B cell (primary cell): ENCODE data around the gene RAPGEF1. TPM values are rescaled to one million over a fixed set of nuclear protein-coding genes. Genes with fewer than 3 reads are reported as not detected.

Source experiments
- ATAC-seq: fragments of 200-7000 bp; cut with Tn5 transposase; one replicate; pipeline ENCODE4 v1.10.0; 2021; ENCODE audit warnings: low read depth, mild to moderate bottlenecking, moderate number of reproducible peaks, moderate library complexity
- CTCF ChIA-PET: fragments of 350-600 bp; sonication (Branson Sonifier 250); formaldehyde crosslinking; loops from one replicate; lab custom pipeline; 2021; ENCODE audit warnings: antibody characterized with exemption, inconsistent platforms; lab: Charles Lee
- POLR2A ChIA-PET: fragments of 350-600 bp; sonication (Branson Sonifier 250); formaldehyde crosslinking; loops from one replicate; lab custom pipeline; 2021; ENCODE audit warnings: antibody characterized with exemption; lab: Charles Lee
- DNase-seq: peaks from one replicate; pipeline ENCODE4 v3.0.0; 2013
- H2AFZ ChIP-seq: 2 replicates; pipeline ENCODE4 v1.6.1; 2012; ENCODE audit warnings: mild to moderate bottlenecking, low read depth, low read length; ENCODE audit not compliant: insufficient read depth, poor library complexity, severe bottlenecking
- H3K27ac ChIP-seq, 2 donors: 1 replicate in 1 of 2; 2 replicates in 1 of 2; pipeline ENCODE4 v1.5.1; 2012 to 2013; ENCODE audit warnings: low read length in 2 of 2, mild to moderate bottlenecking in 2 of 2, moderate library complexity in 1 of 2
- H3K27me3 ChIP-seq, 4 experiments: fragments of 200-600 bp in 1 of 4; sonication (generic) in 1 of 4; replicated peaks in 1 of 4; 1 replicate in 2 of 4; 2 replicates in 2 of 4; pipeline versions ENCODE4 v1.6.1 to v1.7.0; 2013 to 2016; ENCODE audit warnings: low read length in 3 of 4, mild to moderate bottlenecking in 2 of 4, mixed read lengths in 1 of 4, moderate library complexity in 1 of 4; ENCODE audit not compliant: insufficient read depth in 4 of 4, control insufficient read depth in 3 of 4; ENCODE audit errors: control extremely low read depth in 1 of 4
- H3K36me3 ChIP-seq, 2 experiments: replicated peaks in 1 of 2; 1 replicate in 1 of 2; 2 replicates in 1 of 2; pipeline versions ENCODE4 v1.6.1 to v1.7.1; 2013; ENCODE audit warnings: low read length in 1 of 2; ENCODE audit not compliant: insufficient read depth in 2 of 2, control insufficient read depth in 1 of 2; ENCODE audit errors: control extremely low read depth in 1 of 2, extremely low read depth in 1 of 2
- H3K4me1 ChIP-seq, 2 donors: fragments of 200-600 bp in 1 of 2; sonication (generic) in 1 of 2; 1 replicate in 1 of 2; 2 replicates in 1 of 2; pipeline versions ENCODE4 v1.5.1 to v1.6.1; 2013 to 2017; ENCODE audit warnings: low read length in 2 of 2; ENCODE audit not compliant: control insufficient read depth in 2 of 2, insufficient read depth in 2 of 2
- H3K4me2 ChIP-seq: replicated peaks from 2 replicates; pipeline ENCODE3; 2012; ENCODE audit warnings: mild to moderate bottlenecking, low read depth, low read length; ENCODE audit not compliant: poor library complexity, severe bottlenecking
- H3K4me3 ChIP-seq, 5 experiments: fragments of 200-600 bp in 1 of 5; sonication (generic) in 1 of 5; 1 replicate in 3 of 5; 2 replicates in 2 of 5; pipeline versions ENCODE4 v1.5.1 to v1.7.0; 2011 to 2016; ENCODE audit warnings: low read length in 4 of 5, mild to moderate bottlenecking in 4 of 5, low read depth in 2 of 5, control low read depth in 1 of 5, moderate library complexity in 1 of 5; ENCODE audit not compliant: insufficient read depth in 1 of 5; ENCODE audit errors: control extremely low read depth in 1 of 5, extremely low read depth in 1 of 5
- H3K79me2 ChIP-seq: fragments of 200-600 bp; sonication (generic); one replicate; pipeline ENCODE4 v1.6.0; 2016; ENCODE audit warnings: low read length; ENCODE audit not compliant: control insufficient read depth, insufficient read depth
- H3K9ac ChIP-seq: fragments of 200-600 bp; sonication (generic); 2 replicates; pipeline ENCODE4 v1.6.1; 2017; ENCODE audit warnings: mild to moderate bottlenecking, low read length, moderate library complexity
- H3K9me3 ChIP-seq, 3 donors: one replicate each; pipeline versions ENCODE4 v1.6.1 to v1.7.1; 2013; ENCODE audit warnings: low read length in 2 of 3; ENCODE audit not compliant: control insufficient read depth in 2 of 3, insufficient read depth in 1 of 3; ENCODE audit errors: control extremely low read depth in 1 of 3
- H4K20me1 ChIP-seq: 2 replicates; pipeline ENCODE4 v1.6.0; 2012; ENCODE audit warnings: mild to moderate bottlenecking, low read length; ENCODE audit not compliant: insufficient read depth, control insufficient read depth, poor library complexity, severe bottlenecking
- H3K27ac Mint-ChIP-seq: one replicate; pipeline ENCODE4 v1.8.0; 2021; ENCODE audit warnings: mixed read lengths
- H3K27me3 Mint-ChIP-seq: one replicate; pipeline ENCODE4 v1.8.0; 2021; ENCODE audit warnings: mixed read lengths
- H3K4me1 Mint-ChIP-seq: one replicate; pipeline ENCODE4 v1.8.0; 2021; ENCODE audit warnings: mixed read lengths
- H3K4me3 Mint-ChIP-seq: one replicate; pipeline ENCODE4 v1.8.0; 2021; ENCODE audit warnings: mixed read lengths
- H3K9me3 Mint-ChIP-seq: one replicate; pipeline ENCODE4 v1.8.0; 2022; ENCODE audit warnings: mixed read lengths; ENCODE audit not compliant: insufficient read depth
- CTCF ChIP-seq: fragments of 200-600 bp; IDR thresholded peaks from one replicate; pipeline ENCODE4 v1.8.0; 2022; ENCODE audit warnings: antibody characterized with exemption, mild to moderate bottlenecking
- EZH2 ChIP-seq: IDR thresholded peaks from 2 replicates; pipeline ENCODE4 v1.6.1; 2012; ENCODE audit warnings: borderline replicate concordance, low read depth, mild to moderate bottlenecking, moderate library complexity, low read length; ENCODE audit not compliant: insufficient read depth, poor library complexity, severe bottlenecking
- WGBS: methylation state at CpG from one replicate; pipeline ENCODE4 v1.1.5; 2013; ENCODE audit warnings: missing lambda C conversion rate; ENCODE audit not compliant: insufficient coverage; 5-methylcytosine and 5-hydroxymethylcytosine counted together
- intact Hi-C: fragments of 100-400 bp; cut with micrococcal nuclease; formaldehyde crosslinking; loops from one replicate; pipeline ENCODE4 v1.10.0; 2022
- polyA plus RNA-seq: library from polyadenylated mRNA; depleted of rRNA; stranded (reverse); fragments of >200 nt; gene quantifications from 2 replicates; pipeline ENCODE4 v1.2.3, GENCODE V29; 2012
- total RNA-seq, 2 donors: library from RNA; stranded (reverse); fragments of 120-200 nt in 1 of 2; gene quantifications; 1 replicate in 1 of 2; 2 replicates in 1 of 2; pipeline versions ENCODE4 v1.2.3 to v1.2.4, GENCODE V29; 2013 to 2022

The RAPGEF1 gene
- total and polyA plus RNA-seq, 2 donors (not counting 1 experiment from before 2014, with no cell fraction given): 134 to 447 TPM

DNA sequence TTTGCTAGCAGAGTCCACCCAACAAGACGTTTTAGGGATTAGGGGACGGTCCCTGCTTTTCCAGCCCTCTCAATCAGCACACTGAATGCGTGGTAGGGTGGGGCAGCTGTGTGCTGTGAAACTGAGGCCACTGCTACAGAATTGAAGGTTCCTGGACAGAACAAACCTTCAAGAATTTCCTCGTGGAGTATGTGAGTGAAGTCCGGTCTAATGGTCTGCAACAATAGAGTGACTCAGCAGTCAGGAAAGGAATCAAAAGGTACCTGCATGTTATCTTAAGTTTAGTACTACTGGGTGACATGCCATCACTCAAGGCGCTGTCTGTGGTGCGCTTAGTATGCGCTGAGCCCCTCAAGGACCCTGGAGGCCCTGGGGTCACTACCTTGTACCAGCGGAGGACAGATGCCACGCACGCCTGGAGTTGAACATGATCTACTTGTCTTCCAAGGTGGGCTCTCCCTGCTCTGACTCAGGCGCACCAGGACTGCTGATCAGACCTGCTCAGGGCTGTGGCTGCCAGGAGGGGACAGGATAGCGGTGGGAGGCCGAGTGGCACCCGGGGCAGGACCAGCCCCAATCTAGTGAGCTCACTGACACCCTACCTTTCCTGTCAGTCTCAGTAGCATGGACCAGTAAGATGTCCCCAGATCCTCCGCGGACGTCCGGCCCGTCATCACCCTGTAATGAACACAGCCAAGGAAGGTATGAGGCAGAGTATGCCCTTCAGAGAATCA, 144.0 kb downstream of the RAPGEF1 start:
- intact Hi-C loops: no loop called here
- CTCF ChIA-PET: interaction anchor here (21.7 kb wide), 1 partner anchor 148 kb away, joined by 263 read pairs; the partner anchor contains the start of gene RAPGEF1
- peaks cover 26% of the 10 kb centered on the region for H4K20me1 ChIP-seq
- H3K4me1 ChIP-seq: peaks cover 0 to 6% of the 10 kb centered on the region in 2 donors
- no peaks in the 10 kb centered on the region for H3K9me3 ChIP-seq
- Mint-ChIP-seq H3K27ac (peak overlapping the region; percentile 59), H3K9me3 (no peaks in the 10 kb centered on the region), H3K4me3 (no peak overlapping the region), H3K4me1 (peaks cover 13% of the 10 kb centered on the region), H3K27me3 (no peaks in the 10 kb centered on the region)
- WGBS: 93% methylated on average over 13 of the region's 20 CpGs
- peaks cover 21% of the 10 kb centered on the region for H3K79me2 ChIP-seq
- H3K4me2 ChIP-seq: no peak overlapping the region
- no peaks in the 10 kb centered on the region for H3K27me3 ChIP-seq
- no peak overlapping the region for H3K27ac ChIP-seq
- no peak overlapping the region for H3K9ac ChIP-seq
- POLR2A ChIA-PET: no interaction called here
- ATAC-seq (no peak), DNase-seq (no peak)
- TF ChIP-seq EZH2 (no peak), CTCF (no peak)
- peaks cover 0 to 90% of the 10 kb centered on the region in 2 experiments for H3K36me3 ChIP-seq
- H3K4me3 ChIP-seq: no peak overlapping the region
- H2AFZ ChIP-seq: no peak overlapping the region
